ENCODE results near the gene SLIT3. TPM values are rescaled to one million over a fixed set of nuclear protein-coding genes. Genes with fewer than 3 reads are reported as not detected.

The SLIT3 gene
- total RNA-seq, 1 experiment from 2014 or later, result 0.10 TPM

- Histone ChIP-seq H3K4me1 (ENCODE audit: control insufficient read depth in 1 of 2, insufficient read depth in 2 of 2, low read length in 2 of 2) (no peaks in the 10 kb centered on the region), H4K20me1 (ENCODE audit: insufficient read depth) (no peaks in the 10 kb centered on the region), H3K9me2 (ENCODE audit: insufficient read depth) (no peaks in the 10 kb centered on the region), H3K9me3 (ENCODE audit: control insufficient read depth in 1 of 2, insufficient read depth in 1 of 2, low read depth in 1 of 2, low read length in 2 of 2) (no peaks in the 10 kb centered on the region), H3K27me3 (ENCODE audit: insufficient read depth, low read length) (peaks cover 12% of the 10 kb centered on the region; the same call in 1 of the 2 replicates), H3K4me2 (ENCODE audit: low read length) (no peak overlapping the region), H3K36me3 (ENCODE audit: control insufficient read depth in 1 of 2, insufficient read depth in 2 of 2, low read length in 2 of 2) (no peaks in the 10 kb centered on the region), H3K4me3 (replicated peaks in 1 of 2; ENCODE audit: low read depth in 1 of 2, low read length in 2 of 2) (no peak overlapping the region), H3K27ac (ENCODE audit: low read depth, low read length) (no peak overlapping the region), H2AFZ (ENCODE audit: low read depth, low read length, poor library complexity, severe bottlenecking) (no peak overlapping the region), H3K9ac (ENCODE audit: low read length) (no peak overlapping the region), H3K79me2 (ENCODE audit: insufficient read depth, low read length) (no peaks in the 10 kb centered on the region)
- DNase-seq (ENCODE audit: low read depth, low spot score), result no peak
- no TSS peak for BruUV-seq (replicated peaks)
- ChIA-PET RAD21 (ENCODE audit: low non-redundant PET in 1 of 2, low total read pairs in 2 of 2, uncharacterized antibody in 2 of 2, unreplicated experiment in 2 of 2) (no interaction called here), CTCF (no interaction called here), POLR2A (no interaction called here)
- intact Hi-C loops (cut with micrococcal nuclease), result no loop called here
- no peak for ATAC-seq
- TF ChIP-seq REST (IDR thresholded peaks at IDR 0.05; ENCODE audit: low read depth) (no peak), CBX3 (IDR thresholded peaks at IDR 0.05; ENCODE audit: low read depth) (no peak), EZH2 (IDR thresholded peaks at IDR 0.05) (no peak), ELF1 (IDR thresholded peaks at IDR 0.05; ENCODE audit: borderline replicate concordance, low read depth) (no peak), CTCF (IDR thresholded peaks at IDR 0.05 in 2 of 3, conservative IDR thresholded peaks at IDR 0.05 in 1 of 3; ENCODE audit: borderline replicate concordance in 1 of 3, insufficient read depth in 1 of 3, low read depth in 2 of 3, low read length in 2 of 3) (no peak), FOSL1 (IDR thresholded peaks at IDR 0.05; ENCODE audit: low read depth) (no peak), POLR2AphosphoS5 (IDR thresholded peaks at IDR 0.05; ENCODE audit: low read depth, low read length) (no peak), SIN3A (IDR thresholded peaks at IDR 0.05; ENCODE audit: low read depth) (no peak), ATF3 (IDR thresholded peaks at IDR 0.05) (no peak), CEBPB (IDR thresholded peaks at IDR 0.05; ENCODE audit: low read depth) (no peak), ZFX (IDR thresholded peaks at IDR 0.05) (no peak), SRF (IDR thresholded peaks at IDR 0.05; ENCODE audit: low read depth) (no peak), YY1 (IDR thresholded peaks at IDR 0.05; ENCODE audit: extremely low read depth, insufficient replicate concordance, low read depth, low read length) (no peak), EGR1 (IDR thresholded peaks at IDR 0.05; ENCODE audit: low read depth) (no peak)
Measured at GRCh38 chr5:169161022-169161680, 139.8 kb downstream of the SLIT3 start.

Measured in HCT116 (cell line).